Stimulated activated CD8-positive, alpha-beta memory T cell treated with anti-CD3 and anti-CD28 coated beads, Interleukin-12 subunit alpha, Interleukin-12 subunit beta, amount 100 ng/mL, for 24 hours (primary cell): ENCODE data around the gene ISLR2.

ENCODE experiments used
- DNase-seq: peaks from one replicate; pipeline ENCODE4 v3.0.0-alpha.2; 2020; ENCODE audit errors: extremely low read depth

Gene ISLR2

GRCh38 chr15:74176262-74177214 lies 46.2 kb downstream of the ISLR2 start:
- no peak for DNase-seq

GRCh38 chr15:74178326-74179100 lies 48.1 kb downstream of the ISLR2 start:
- no peak for DNase-seq

- no peak for DNase-seq
These were observed 48.9 kb downstream of the ISLR2 start for GRCh38 chr15:74179101-74179841.

- DNase-seq, result no peak
These were observed 49.8 kb downstream of the ISLR2 start for GRCh38 chr15:74179983-74180880.

GRCh38 chr15:74180881-74181602 lies 50.7 kb downstream of the ISLR2 start:
- no peak for DNase-seq

GRCh38 chr15:74182131-74182530 lies 51.7 kb downstream of the ISLR2 start:
- DNase-seq, result no peak

- no peak for DNase-seq
These were observed 54.3 kb downstream of the ISLR2 start for GRCh38 chr15:74184582-74185091.

GRCh38 chr15:74185710-74186348 lies 55.4 kb downstream of the ISLR2 start:
- DNase-seq, result no peak
